ENCODE results near the gene ZNF653.

DNA sequence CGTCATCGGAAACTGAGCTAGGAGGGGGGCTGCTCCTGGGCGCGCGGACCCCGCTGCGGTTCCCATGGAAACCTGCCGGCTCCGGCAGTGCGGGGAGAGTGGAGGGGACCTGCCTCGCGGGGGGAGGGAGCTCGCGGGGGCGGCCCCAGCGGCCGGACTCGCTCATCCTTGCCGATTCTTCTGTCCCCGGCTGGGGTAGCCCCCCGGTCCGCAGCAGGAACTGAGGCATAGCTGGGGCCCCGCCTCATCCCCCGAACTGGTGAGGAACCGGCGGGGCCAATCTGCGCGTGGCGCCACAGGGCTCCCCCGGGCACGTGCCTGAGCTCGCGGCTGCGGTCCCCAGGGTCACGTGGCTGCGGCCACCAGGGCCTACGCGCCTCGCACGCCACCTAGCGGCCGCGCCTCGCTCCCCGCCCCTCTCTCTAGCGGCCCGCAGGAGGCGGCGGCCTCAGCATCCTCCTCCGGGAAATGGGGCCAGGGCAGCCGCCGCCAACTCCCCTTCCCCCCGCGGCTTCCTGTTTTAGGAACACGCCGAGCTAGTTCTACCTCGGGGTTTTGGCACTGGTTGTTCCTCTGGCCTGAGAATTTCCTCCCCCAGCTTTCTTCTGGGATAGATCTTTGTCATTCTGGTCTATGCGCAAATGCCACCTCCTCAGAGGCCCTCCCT lies 23.1 kb downstream of the ZNF653 start:
- TF ChIP-seq, protein P1, sequence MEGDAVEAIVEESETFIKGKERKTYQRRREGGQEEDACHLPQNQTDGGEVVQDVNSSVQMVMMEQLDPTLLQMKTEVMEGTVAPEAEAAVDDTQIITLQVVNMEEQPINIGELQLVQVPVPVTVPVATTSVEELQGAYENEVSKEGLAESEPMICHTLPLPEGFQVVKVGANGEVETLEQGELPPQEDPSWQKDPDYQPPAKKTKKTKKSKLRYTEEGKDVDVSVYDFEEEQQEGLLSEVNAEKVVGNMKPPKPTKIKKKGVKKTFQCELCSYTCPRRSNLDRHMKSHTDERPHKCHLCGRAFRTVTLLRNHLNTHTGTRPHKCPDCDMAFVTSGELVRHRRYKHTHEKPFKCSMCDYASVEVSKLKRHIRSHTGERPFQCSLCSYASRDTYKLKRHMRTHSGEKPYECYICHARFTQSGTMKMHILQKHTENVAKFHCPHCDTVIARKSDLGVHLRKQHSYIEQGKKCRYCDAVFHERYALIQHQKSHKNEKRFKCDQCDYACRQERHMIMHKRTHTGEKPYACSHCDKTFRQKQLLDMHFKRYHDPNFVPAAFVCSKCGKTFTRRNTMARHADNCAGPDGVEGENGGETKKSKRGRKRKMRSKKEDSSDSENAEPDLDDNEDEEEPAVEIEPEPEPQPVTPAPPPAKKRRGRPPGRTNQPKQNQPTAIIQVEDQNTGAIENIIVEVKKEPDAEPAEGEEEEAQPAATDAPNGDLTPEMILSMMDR (conservative IDR thresholded peaks at IDR 0.05; ENCODE audit: low read depth, low read length) = peak; percentile 96
- TF ChIP-seq EZH2 (IDR thresholded peaks at IDR 0.05; ENCODE audit: low read length, unreplicated experiment) = no peak
